Type B pancreatic cell (in vitro differentiated cells): ENCODE data around the gene NUDT7. TPM values are rescaled to one million over a fixed set of nuclear protein-coding genes. Genes with fewer than 3 reads are reported as not detected.

ENCODE experiments used
- DNase-seq: peaks from one replicate; pipeline ENCODE4 v3.0.0; 2021; ENCODE audit warnings: mixed read lengths; ENCODE audit not compliant: unreplicated experiment; ENCODE audit errors: extremely low spot score
- H3K27ac Mint-ChIP-seq: 2 replicates; pipeline ENCODE4 v1.8.0; 2021; ENCODE audit warnings: mild to moderate bottlenecking, mixed read lengths
- H3K27me3 Mint-ChIP-seq: 2 replicates; pipeline ENCODE4 v1.8.0; 2021; ENCODE audit warnings: mixed read lengths
- H3K36me3 Mint-ChIP-seq: 2 replicates; pipeline ENCODE4 v1.8.0; 2021; ENCODE audit warnings: mixed read lengths
- H3K4me1 Mint-ChIP-seq: one replicate; pipeline ENCODE4 v1.8.0; 2021; ENCODE audit warnings: mixed read lengths; ENCODE audit not compliant: unreplicated experiment
- H3K4me3 Mint-ChIP-seq: 2 replicates; pipeline ENCODE4 v1.8.0; 2021; ENCODE audit warnings: mild to moderate bottlenecking, mixed read lengths
- H3K9me3 Mint-ChIP-seq: 2 replicates; pipeline ENCODE4 v1.8.0; 2021; ENCODE audit warnings: mixed read lengths
- total RNA-seq: library from RNA; stranded (reverse); gene quantifications from 2 replicates; pipeline ENCODE4 v1.2.1, GENCODE V29; 2021; ENCODE audit warnings: low replicate concordance
- TF ChIP-seq, protein P1 (sequence below): fragments of 200-600 bp; sonication (generic); conservative IDR thresholded peaks from 2 replicates; pipeline ENCODE4 v1.5.0; 2021; ENCODE audit warnings: antibody characterized with exemption, mild to moderate bottlenecking

NUDT7 gene
- total RNA-seq, 1 donor from 2014 or later: 4.8 TPM

DNA sequence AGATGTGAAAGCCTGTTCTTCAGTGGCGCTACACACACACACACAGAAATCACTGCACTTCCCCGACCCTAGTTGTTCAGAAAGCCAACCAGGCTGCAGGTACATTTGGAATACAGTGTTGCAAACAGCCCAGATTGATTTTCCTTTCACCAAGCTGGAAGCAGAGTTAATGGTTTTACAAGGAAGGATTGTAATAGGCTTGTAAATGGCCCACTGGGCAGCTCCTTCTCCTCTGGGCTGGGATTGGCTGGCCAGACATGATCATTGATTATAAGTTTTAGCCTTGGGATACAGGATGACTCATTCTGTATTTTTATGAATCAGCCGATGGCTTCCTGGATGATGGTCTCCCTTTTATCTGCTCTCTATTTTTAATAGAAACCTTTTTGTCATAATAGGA is 68.6 kb downstream of the NUDT7 start:
- Mint-ChIP-seq H3K27me3 (peaks cover 79% of the 10 kb centered on the region), H3K27ac (no peak overlapping the region), H3K4me1 (peaks cover 14% of the 10 kb centered on the region), H3K36me3 (no peaks in the 10 kb centered on the region), H3K9me3 (no peaks in the 10 kb centered on the region), H3K4me3 (no peak overlapping the region)
- no peak for DNase-seq
- TF ChIP-seq, protein P1, sequence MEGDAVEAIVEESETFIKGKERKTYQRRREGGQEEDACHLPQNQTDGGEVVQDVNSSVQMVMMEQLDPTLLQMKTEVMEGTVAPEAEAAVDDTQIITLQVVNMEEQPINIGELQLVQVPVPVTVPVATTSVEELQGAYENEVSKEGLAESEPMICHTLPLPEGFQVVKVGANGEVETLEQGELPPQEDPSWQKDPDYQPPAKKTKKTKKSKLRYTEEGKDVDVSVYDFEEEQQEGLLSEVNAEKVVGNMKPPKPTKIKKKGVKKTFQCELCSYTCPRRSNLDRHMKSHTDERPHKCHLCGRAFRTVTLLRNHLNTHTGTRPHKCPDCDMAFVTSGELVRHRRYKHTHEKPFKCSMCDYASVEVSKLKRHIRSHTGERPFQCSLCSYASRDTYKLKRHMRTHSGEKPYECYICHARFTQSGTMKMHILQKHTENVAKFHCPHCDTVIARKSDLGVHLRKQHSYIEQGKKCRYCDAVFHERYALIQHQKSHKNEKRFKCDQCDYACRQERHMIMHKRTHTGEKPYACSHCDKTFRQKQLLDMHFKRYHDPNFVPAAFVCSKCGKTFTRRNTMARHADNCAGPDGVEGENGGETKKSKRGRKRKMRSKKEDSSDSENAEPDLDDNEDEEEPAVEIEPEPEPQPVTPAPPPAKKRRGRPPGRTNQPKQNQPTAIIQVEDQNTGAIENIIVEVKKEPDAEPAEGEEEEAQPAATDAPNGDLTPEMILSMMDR: no peak

Other genes starting within 250 kb of the NUDT7 start
- 0.76 and 12.4 TPM in 2 replicates for gene VAT1L, start 66.0 kb downstream of the NUDT7 start, total RNA-seq